Stimulated activated CD4-positive, alpha-beta T cell treated with anti-CD3 and anti-CD28 coated beads, TNF-alpha, amount 100 ng/mL, for 4 hours (primary cell): ENCODE results near the gene TMEM181.
"Not testable (repeated sequence)": the region's sequence is repeated elsewhere in the genome, so short reads cannot be mapped to it uniquely, and the experiment has no call there.

ENCODE experiments used
- DNase-seq, 3 experiments: peaks; one replicate each; pipeline ENCODE4 v3.0.0-alpha.2; 2020; ENCODE audit warnings: low read depth in 3 of 3

TMEM181 gene

GRCh38 chr6:158595223-158595622 is 35.3 kb downstream of the TMEM181 start:
- DNase-seq: no peak

- no peak for DNase-seq
Measured at GRCh38 chr6:158596861-158597260, 37.0 kb downstream of the TMEM181 start.

DNA sequence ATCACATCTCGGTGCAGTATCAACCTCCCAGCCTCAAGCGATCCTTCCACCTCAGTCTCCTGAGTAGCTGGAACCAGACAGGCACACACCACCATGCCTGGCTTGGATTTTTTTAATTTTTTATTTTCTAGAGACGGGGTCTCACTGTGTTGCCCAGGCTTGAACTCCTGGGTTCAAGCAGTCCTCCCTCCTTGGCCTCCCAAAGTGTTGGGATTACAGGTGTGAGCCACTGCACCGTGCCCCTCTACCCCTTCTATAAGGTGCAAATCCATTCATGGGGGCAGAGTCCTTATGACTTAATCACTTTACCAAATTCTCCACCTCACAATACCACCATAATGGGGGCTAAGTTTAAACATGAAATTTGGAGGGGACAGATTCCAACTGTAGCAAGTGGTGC is 37.7 kb downstream of the TMEM181 start:
- DNase-seq: no peak

- no peak for DNase-seq
Measured at GRCh38 chr6:158599635-158600034, 39.7 kb downstream of the TMEM181 start.

GRCh38 chr6:158603261-158604047 is 43.6 kb downstream of the TMEM181 start:
- DNase-seq: no peak

DNA sequence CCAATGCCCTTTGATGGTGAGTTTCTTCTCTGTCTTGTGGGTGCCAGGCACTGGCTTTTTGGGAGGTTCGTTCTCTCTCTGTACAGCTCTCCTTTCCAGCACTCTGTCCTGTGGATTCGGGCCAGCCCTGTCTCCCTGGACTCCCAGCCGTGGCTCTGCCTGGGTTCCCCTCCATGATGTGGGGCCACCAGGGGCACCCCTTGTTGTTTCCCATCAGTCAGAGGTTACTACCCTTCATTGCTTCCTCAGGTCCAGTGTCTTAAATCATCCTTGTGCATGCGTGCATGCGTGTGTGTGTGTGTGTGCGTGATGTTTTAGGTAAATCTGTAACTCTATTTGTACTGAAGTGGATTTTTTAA is 44.1 kb downstream of the TMEM181 start:
- DNase-seq: no peak

- peak; percentile 15 to 27 (median 26) for DNase-seq
Measured at GRCh38 chr6:158605266-158605878, 45.5 kb downstream of the TMEM181 start.

- not testable (repeated sequence) for DNase-seq
Measured at GRCh38 chr6:158606011-158606410, 46.1 kb downstream of the TMEM181 start.

DNA sequence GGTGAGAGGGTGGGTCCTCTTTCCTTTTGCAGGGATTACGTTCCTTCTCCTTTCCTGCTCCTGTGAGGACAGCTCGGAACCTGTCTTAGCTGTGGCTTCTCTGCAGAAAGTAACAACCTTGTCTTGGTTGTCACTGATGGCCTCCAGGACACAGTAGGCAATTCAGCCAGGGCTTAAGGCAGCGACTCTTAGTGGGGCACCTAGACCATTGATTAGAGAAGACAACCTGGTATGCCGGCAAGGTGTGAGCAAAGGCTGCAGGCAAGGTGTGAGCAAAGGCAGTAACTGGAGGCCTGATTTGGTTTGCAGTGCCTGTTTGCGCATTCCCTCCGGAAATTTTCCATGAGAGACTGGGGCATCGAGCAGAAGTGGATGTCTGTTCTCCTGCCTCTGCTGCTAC is 47.0 kb downstream of the TMEM181 start:
- DNase-seq: no peak

DNA sequence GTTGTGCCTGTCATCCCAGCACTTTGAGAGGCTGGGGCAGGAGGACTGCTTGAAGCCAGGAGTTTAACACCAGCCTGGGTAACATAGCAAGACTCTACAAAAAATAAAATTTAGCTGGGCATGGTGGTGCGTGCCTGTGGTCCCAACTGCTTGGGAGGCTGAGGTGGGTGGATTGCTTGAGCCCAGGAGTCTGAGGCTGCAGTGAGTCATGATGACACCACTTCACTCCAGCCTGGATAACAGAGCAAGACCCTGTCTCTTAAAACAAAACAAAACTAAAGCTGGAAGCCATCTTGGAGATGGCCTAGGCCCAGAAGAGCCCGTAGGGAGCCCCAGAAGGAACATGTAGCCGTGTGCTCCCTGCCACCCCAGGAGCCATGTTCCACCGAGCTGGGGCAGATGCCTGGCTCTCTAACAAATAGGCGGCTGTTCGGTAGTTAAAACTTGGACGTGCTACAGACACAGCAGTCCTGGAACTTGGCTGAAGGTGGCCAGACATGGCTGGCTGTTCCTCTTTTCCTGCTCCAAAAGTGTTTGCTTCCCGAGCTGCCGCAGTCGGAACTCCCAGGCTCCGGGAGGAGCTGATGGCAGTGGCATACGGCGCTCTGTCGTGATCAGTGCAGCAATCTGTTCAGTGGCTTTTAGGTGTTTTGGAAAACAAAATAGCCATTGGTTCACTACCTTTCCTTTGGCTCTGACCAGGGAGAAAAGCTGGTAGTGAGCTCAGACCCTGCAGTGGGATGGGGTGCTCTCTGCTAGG is 47.7 kb downstream of the TMEM181 start:
- no peak for DNase-seq

GRCh38 chr6:158608221-158608620 is 48.3 kb downstream of the TMEM181 start:
- DNase-seq: no peak

DNA sequence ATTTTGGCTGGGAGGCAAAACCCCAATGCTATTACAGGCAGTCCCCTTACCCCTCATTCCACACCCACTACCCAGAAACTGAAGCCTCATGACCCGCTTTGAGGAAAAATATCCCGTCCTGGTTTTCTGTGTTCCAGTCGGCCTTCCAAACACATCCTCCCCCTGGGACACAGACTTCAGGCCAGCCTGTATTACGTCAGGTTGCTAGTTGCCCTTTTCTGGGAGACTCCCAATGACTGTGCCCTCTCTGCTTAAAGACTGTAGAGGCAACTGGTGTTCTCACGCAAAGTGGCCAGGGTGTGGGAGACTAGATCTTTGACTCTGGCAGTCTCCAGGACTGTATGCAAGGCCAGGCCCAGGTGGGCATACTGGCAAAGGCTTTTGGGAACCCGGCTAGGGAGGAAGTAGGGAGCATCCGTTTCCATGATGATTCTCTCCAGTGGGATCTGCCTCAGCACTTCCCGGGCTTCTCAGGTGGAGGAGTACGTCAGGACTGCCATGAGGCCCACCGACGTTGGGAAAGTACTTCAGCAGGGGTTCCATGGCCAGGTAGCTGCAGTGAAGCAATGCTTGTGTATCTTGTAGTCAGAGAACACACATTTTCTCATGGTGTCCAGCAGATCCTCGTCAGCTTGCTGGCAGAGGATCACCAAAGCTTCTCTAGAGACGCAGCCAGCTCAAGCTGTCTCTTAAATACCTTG is 49.7 kb downstream of the TMEM181 start:
- DNase-seq: no peak

DNA sequence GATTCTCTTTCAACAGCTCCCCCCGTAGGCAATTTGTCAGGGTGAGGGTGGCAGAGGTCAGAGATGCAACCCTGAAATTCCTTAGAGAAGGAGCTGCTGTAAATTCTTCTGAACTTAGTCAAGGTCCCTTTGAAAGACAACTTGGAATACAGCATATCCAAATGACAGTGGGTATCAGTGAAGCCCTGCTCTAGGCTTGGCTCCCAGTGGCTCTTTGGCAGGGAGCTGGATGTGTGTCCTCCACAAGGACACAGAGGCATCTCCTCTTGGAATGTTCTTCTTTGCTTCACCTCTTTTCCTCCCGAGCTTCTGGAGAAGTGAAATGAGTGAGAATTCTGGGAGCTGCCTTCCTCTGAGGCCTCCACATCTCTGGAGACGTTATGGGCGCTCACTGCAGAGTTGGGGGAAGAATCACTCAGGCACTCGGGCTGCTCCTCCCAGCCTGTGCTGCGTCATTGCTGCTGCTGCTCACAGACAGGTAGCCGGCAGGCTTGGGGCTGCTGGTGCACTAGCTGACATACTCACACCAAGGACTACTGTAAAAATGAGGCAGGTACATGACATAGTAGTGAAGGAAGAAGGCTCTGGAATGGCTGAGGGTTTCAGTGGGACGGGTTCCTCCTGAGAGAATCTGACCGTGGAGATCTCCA is 50.6 kb downstream of the TMEM181 start:
- DNase-seq: no peak

GRCh38 chr6:158611039-158611438 is 51.1 kb downstream of the TMEM181 start:
- no peak for DNase-seq

GRCh38 chr6:158611541-158612370 is 51.9 kb downstream of the TMEM181 start:
- no peak for DNase-seq

DNA sequence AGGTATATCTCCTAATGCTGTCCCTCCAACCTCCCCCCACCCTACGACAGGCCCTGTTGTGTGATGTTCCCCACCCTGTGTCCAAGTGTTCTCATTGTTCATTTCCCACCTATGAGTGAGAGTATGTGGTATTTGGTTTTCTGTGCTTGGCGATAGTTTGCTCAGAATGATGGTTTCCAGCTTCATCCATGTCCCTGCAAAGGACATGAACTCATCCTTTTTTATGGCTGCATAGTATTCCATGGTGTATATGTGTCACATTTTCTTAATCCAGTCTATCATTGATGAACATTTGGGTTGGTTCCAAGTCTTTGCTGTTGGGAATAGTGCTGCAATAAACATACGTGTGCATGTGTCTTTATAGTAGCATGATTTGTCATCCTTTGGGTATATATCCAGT is 54.7 kb downstream of the TMEM181 start:
- DNase-seq: not testable (repeated sequence)

GRCh38 chr6:158618289-158618688 is 58.4 kb downstream of the TMEM181 start:
- not testable (repeated sequence) for DNase-seq

- no peak for DNase-seq
Measured at GRCh38 chr6:158619922-158620801, 60.3 kb downstream of the TMEM181 start.

GRCh38 chr6:158620963-158621693 is 61.2 kb downstream of the TMEM181 start:
- DNase-seq: no peak
